ENCODE data around the gene GGT5.
"Not testable (repeated sequence)": the region's sequence is repeated elsewhere in the genome, so short reads cannot be mapped to it uniquely, and the experiment has no call there.

The GGT5 gene

GRCh38 chr22:24262185-24262749, 17.4 kb upstream of the GGT5 start:
- DNase-seq, result not testable (repeated sequence)

GRCh38 chr22:24259459-24259858, 14.6 kb upstream of the GGT5 start:
- peak; percentile 66 for DNase-seq

GRCh38 chr22:24256736-24257135, 11.9 kb upstream of the GGT5 start:
- not testable (repeated sequence) for DNase-seq

GRCh38 chr22:24256136-24256535, 11.3 kb upstream of the GGT5 start:
- DNase-seq, result not testable (repeated sequence)

GRCh38 chr22:24253126-24253525, 8.2 kb upstream of the GGT5 start:
- not testable (repeated sequence) for DNase-seq

- DNase-seq, result not testable (repeated sequence)
Observed at GRCh38 chr22:24251286-24251685, 6.4 kb upstream of the GGT5 start.

GRCh38 chr22:24249413-24249812, 4.5 kb upstream of the GGT5 start:
- not testable (repeated sequence) for DNase-seq

GRCh38 chr22:24248611-24249010, 3.7 kb upstream of the GGT5 start:
- not testable (repeated sequence) for DNase-seq

- DNase-seq, result peak; percentile 45
Observed at GRCh38 chr22:24247564-24248344, 2.9 kb upstream of the GGT5 start.

- DNase-seq, result no peak
Observed at GRCh38 chr22:24247011-24247507, 2.2 kb upstream of the GGT5 start.

GRCh38 chr22:24245584-24246561, 991 bp upstream of the GGT5 start:
- not testable (repeated sequence) for DNase-seq

- no peak for DNase-seq
Observed at GRCh38 chr22:24244144-24244787, 616 bp downstream of the GGT5 start.

GRCh38 chr22:24243417-24243816, 1.5 kb downstream of the GGT5 start:
- DNase-seq, result not testable (repeated sequence)

GRCh38 chr22:24240985-24241692, 3.7 kb downstream of the GGT5 start:
- DNase-seq, result not testable (repeated sequence)

GRCh38 chr22:24240381-24240780, 4.5 kb downstream of the GGT5 start:
- no peak for DNase-seq

GRCh38 chr22:24238101-24238694, 6.7 kb downstream of the GGT5 start:
- not testable (repeated sequence) for DNase-seq

GRCh38 chr22:24236656-24237055, 8.2 kb downstream of the GGT5 start:
- DNase-seq, result no peak

GRCh38 chr22:24235315-24235714, 9.6 kb downstream of the GGT5 start:
- no peak for DNase-seq

- DNase-seq, result no peak
Observed at GRCh38 chr22:24233816-24234215, 11.1 kb downstream of the GGT5 start.

- DNase-seq, result no peak
Observed at GRCh38 chr22:24233235-24233634, 11.6 kb downstream of the GGT5 start.

GRCh38 chr22:24232725-24233124, 12.2 kb downstream of the GGT5 start:
- no peak for DNase-seq

All from CD4-positive, alpha-beta T cell treated with Interleukin-17A for 1 hour (primary cell).